Measurements from ENCODE around the gene FAM120C.

GRCh38 chrX:54045563-54046228 is 137.4 kb downstream of the FAM120C start:
- TF ChIP-seq MXI1 (IDR thresholded peaks at IDR 0.05; ENCODE audit: low read depth, low read length) (no peak), CTCF (IDR thresholded peaks at IDR 0.05 in 2 of 3, conservative IDR thresholded peaks at IDR 0.05 in 1 of 3; ENCODE audit: control insufficient read depth in 2 of 3, extremely low read depth in 1 of 3, insufficient read depth in 1 of 3, low read depth in 3 of 3, low read length in 3 of 3) (no peak), EED (IDR thresholded peaks at IDR 0.05; ENCODE audit: low read depth) (no peak), FOS (IDR thresholded peaks at IDR 0.05; ENCODE audit: borderline replicate concordance, extremely low read depth, insufficient read length) (no peak), NR2C2 (IDR thresholded peaks at IDR 0.05; ENCODE audit: borderline replicate concordance, control insufficient read depth, insufficient read length, low read depth) (no peak), MYC (IDR thresholded peaks at IDR 0.05; ENCODE audit: insufficient read depth, insufficient read length, insufficient replicate concordance, low read length, severe bottlenecking) (no peak), TAF1 (IDR thresholded peaks at IDR 0.05; ENCODE audit: borderline replicate concordance, low read depth, low read length) (no peak), EGR1 (IDR thresholded peaks at IDR 0.05; ENCODE audit: borderline replicate concordance in 1 of 2, low read depth in 2 of 2, low read length in 2 of 2) (no peak), CBX3 (IDR thresholded peaks at IDR 0.05; ENCODE audit: borderline replicate concordance, low read depth) (no peak), SPI1 (IDR thresholded peaks at IDR 0.05; ENCODE audit: borderline replicate concordance, insufficient read depth, low read depth, low read length) (no peak), CEBPB (IDR thresholded peaks at IDR 0.05; ENCODE audit: borderline replicate concordance in 1 of 2, low read depth in 2 of 2, low read length in 2 of 2) (no peak), SIN3A (IDR thresholded peaks at IDR 0.05; ENCODE audit: low read depth, low read length) (no peak), BHLHE40 (IDR thresholded peaks at IDR 0.05; ENCODE audit: borderline replicate concordance in 1 of 2, low read depth in 2 of 2, low read length in 1 of 2) (no peak)

Measured in GM12878 (cell line).